ENCODE measurements around the gene STIM1.

DNA sequence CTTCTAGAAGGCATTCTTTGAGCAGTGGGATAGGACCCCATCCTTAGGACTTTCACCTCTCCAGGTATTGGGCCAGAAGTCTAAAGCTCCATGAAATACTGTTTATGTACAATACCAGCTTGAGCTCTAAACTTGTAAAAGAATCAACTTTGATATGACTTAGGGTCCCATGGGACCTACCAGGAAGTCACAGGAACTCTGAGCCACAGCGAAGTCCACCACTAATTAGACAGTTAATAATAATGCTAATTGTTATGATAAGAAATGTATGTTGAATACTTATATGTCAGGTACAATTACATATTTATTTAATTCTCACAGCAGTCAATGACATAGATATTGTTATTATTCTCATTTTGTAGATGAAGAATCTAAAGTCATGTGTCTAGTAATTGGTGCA is 35.3 kb downstream of the STIM1 start:
- TF ChIP-seq POLR2AphosphoS5 (IDR thresholded peaks at IDR 0.05; ENCODE audit: low read depth, low read length) (no peak), POLR2A (IDR thresholded peaks at IDR 0.05; ENCODE audit: low read depth, low read length) (no peak)

Data from GM12892 (cell line).